ENCODE data around the gene UBE3D.

GRCh38 chr6:82953871-82954270 lies 111.8 kb downstream of the UBE3D start:
- TF ChIP-seq POLR2A (IDR thresholded peaks at IDR 0.05) (no peak), CTCF (IDR thresholded peaks at IDR 0.05) (no peak), POLR2AphosphoS5 (IDR thresholded peaks at IDR 0.05) (no peak)

Measured in transverse colon (tissue), 4 donors.